HG03045 (cell line): ENCODE data around the gene CCDC8.
"Not testable (repeated sequence)": the region's sequence is repeated elsewhere in the genome, so short reads cannot be mapped to it uniquely, and the experiment has no call there.

Experiments used
- ATAC-seq: cut with Tn5 transposase; IDR thresholded peaks from one replicate; pipeline ENCODE4 v1.9.1; 2021; ENCODE audit warnings: mild to moderate bottlenecking, moderate library complexity; ENCODE audit not compliant: unreplicated experiment

The CCDC8 gene

GRCh38 chr19:46413262-46414031, at the start of gene CCDC8:
CCDC8 (minus strand) TSS chr19:46413564; CDS start chr19:46412810, 754 bp downstream.
- no peak for ATAC-seq

DNA sequence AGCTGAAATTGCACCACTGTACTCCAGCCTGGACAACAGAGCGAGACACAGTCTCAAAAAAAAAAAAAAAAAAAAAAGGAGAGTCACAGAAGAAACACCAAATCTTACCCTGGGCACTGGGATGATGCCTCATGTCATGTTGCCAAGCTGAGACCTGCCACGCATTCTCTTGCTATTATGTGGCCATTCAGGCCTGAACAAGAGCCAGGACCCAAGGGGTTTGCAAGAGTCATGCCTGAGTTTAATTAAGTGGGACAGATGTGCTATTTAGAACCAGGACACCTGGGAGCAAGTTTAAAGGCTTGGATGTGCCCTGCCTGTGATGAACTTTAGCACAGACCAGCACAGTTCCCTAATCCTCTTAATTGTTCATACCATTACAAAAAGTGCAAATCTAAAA, 48.2 kb upstream of the CCDC8 start:
- no peak for ATAC-seq

DNA sequence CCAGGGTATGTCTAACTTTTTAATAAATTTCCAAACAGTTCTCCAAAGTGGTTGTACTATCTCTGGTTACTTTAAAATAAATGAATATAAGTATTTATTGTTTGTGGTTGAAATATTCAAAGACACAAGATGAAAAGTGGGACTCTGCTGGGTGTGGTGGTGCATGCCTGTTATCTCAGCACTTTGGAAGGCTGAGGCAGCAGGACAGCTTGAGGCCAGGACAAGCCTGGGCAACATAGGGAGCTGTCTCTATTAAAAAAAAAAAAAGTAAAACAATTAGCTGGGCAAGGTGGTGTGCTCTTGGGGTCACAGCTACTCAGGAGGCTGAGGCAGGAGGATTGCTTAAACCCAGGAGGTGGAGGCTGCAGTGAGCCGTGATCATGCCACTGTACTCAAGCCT, 47.6 kb upstream of the CCDC8 start:
- ATAC-seq: no peak

- ATAC-seq: no peak
These were observed 46.7 kb upstream of the CCDC8 start for GRCh38 chr19:46460055-46460454.

DNA sequence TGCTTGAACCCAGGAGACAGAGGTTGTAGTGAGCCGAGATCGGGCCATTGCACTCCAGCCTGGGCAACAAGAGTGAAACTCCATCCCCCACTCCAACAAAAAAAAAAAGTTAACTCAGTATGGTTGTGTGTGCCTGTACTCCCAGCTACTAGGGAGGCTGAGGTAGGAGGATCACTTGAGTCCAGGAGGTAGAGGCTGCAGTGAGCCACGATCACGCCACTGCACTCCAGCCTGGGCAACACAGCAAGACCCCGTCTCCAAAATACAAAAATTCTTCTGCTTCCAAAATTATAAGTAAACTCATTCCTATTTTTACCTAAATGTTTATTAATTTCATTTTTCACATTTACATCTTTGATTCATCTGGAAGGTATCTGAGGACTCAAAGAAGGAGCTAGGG, 43.6 kb upstream of the CCDC8 start:
- no peak for ATAC-seq

GRCh38 chr19:46454244-46454643, 40.9 kb upstream of the CCDC8 start:
- ATAC-seq: no peak

GRCh38 chr19:46453661-46454060, 40.3 kb upstream of the CCDC8 start:
- no peak for ATAC-seq

DNA sequence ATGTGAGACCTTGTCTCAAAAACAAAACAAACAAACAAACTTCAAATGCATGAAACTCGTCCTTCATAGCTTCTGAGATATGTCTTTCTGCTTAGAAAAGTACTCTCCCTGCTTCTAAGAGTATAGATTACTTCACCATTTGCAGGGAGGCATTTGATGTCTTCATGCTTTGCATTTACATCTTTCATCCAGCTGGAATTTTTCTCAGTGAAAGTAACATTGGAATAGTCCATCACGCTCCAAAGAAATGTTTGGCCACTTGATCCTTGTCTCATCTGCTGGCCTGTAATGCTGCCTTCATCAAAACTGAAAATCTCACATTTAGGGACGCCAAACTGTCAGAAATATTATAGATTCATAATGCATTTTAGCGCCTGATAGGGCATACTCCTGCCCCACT, 38.8 kb upstream of the CCDC8 start:
- no peak for ATAC-seq

DNA sequence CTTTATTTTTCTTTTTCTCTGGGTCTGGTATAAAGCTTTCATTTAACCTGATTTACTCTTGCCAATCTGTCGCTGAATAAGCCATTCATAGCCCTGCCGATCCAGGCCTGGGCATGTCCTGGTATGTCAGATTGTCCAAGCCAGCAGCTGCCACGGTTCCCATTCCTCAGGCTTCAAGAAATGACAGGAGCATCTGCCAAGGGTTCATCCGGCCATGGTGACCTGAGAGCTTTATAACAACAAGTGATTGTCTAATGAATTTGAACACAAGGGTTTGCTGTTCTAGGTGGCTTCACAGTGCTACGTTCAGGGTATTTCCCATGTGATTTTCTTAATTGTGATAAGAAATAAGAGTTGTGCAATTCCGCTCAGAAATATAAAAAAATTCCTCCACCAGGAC, 38.0 kb upstream of the CCDC8 start:
- ATAC-seq: no peak

GRCh38 chr19:46450737-46451136, 37.4 kb upstream of the CCDC8 start:
- no peak for ATAC-seq

GRCh38 chr19:46449228-46449627, 35.9 kb upstream of the CCDC8 start:
- ATAC-seq: no peak

DNA sequence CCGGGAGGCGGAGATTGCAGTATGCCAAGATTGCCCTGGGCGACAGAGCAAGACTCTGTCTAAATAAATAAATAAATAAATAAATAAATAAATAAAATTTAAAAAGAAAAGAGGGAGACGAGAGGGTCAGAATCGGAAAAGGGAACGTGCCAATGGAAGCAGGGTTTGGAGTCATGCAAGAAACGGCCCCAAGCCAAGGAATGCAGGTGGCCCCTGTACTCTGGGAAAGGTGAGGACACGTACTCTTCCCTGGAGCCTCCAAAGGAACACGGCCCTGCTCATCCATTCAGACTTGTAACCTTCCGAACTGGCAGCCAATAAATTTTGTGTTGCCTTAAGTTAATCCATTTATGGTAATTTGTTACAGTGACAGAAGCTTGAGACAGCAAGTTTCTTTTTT, 35.2 kb upstream of the CCDC8 start:
- no peak for ATAC-seq

- ATAC-seq: no peak
These were observed 34.5 kb upstream of the CCDC8 start for GRCh38 chr19:46447824-46448223.

- ATAC-seq: no peak
These were observed 33.6 kb upstream of the CCDC8 start for GRCh38 chr19:46447006-46447405.

DNA sequence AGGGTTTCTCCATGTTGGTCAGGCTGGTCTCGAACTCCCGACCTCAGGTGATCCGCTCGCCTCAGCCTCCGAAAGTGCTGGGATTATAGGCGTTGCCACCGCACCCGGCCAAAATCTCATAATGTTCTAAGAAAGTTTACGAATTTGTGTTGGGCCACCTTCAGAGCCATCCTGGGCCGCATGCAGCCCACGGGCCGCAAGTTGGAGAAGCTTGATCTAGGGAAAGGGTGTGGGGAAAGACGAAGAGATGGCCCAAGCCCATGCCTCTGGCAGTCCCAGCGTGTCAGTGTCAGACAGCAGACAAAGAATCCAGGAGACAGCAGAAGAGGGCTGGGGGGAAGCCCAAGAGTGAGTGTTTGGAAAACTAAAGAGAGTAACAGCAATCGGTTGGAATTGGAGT, 32.7 kb upstream of the CCDC8 start:
- ATAC-seq: no peak

- ATAC-seq: no peak
These were observed 29.6 kb upstream of the CCDC8 start for GRCh38 chr19:46442808-46443450.

DNA sequence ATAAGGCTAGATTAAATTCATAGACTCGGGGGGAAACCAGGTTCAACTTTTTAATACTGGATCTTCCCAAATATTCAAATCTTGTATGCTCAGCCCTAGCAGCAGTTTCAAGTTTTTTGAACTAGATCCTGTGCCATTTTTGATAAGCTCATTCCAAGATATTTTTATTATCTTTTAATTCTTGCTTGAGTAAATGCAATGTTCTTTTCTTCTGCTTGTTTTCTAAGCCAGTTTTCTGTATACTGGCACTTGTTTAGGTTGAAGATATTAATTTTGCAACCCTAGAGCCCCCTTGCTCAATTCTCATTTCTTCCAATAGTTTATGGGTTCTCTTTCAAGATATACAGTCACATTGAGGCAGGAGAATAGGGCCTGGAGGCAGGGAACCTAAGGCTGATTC, 28.5 kb upstream of the CCDC8 start:
- ATAC-seq: no peak

- ATAC-seq: not testable (repeated sequence)
These were observed 22.3 kb upstream of the CCDC8 start for GRCh38 chr19:46435689-46436088.

DNA sequence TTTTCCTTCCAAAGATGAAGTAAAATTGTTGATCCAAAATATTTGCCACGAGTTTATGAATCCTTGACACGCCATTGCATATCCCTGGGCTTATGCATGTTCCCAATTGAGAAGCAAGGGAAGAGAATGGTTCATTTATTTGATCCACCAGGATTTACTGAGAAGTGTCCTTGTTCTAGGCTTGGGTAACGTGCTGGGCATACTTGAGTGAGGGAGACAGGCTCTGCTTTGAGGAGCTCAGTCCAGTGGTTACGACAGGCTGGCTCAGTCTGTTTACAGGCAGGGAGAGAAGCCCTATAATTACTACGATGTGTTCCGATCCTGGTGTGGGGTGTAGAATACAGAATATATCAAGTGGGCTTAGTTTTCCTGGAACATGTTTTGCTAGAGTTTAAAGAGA, 21.6 kb upstream of the CCDC8 start:
- ATAC-seq: no peak

DNA sequence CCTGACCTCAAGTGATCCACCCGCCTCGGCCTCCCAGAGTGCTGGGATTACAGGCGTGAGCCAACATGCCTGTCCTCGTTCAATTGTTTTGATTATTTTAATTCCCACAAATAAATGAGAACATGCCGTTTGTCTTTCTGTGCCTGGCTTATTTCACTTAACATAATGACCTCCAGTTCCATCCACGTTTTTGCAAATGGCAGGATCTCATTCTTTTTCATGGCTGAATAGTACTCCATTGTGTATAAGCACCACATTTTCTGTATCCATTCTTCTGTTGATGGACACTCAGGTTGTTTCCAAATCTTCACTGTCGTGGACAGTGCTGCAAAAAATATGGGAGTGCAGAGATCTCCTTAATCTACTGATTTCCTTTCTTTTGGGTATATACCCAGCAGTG, 20.1 kb upstream of the CCDC8 start:
- ATAC-seq: not testable (repeated sequence)

GRCh38 chr19:46431824-46432223, 18.5 kb upstream of the CCDC8 start:
- no peak for ATAC-seq

GRCh38 chr19:46429999-46430398, 16.6 kb upstream of the CCDC8 start:
- ATAC-seq: no peak
